Tibial nerve (tissue), 4 donors: ENCODE data around the gene CA5A.

Source experiments
- CTCF ChIP-seq, 5 experiments: fragments of 200-600 bp in 3 of 5; fragments of 450-650 bp in 2 of 5; sonication (generic) in 3 of 5; IDR thresholded peaks; one replicate each; pipeline ENCODE4 v1.5.1; 2016 to 2019; ENCODE audit warnings: antibody characterized with exemption in 5 of 5, mild to moderate bottlenecking in 3 of 5, moderate library complexity in 2 of 5
- EP300 ChIP-seq, 2 donors: sonication (generic); formaldehyde crosslinking; IDR thresholded peaks; one replicate each; pipeline ENCODE4 v1.6.1; 2017; ENCODE audit warnings: antibody characterized with exemption in 2 of 2, mild to moderate bottlenecking in 1 of 2
- POLR2A ChIP-seq, 2 donors: fragments of 450-650 bp; IDR thresholded peaks; one replicate each; pipeline ENCODE4 v1.6.1; 2017; ENCODE audit warnings: antibody characterized with exemption in 2 of 2, mild to moderate bottlenecking in 2 of 2, moderate library complexity in 2 of 2

GRCh38 chr16:87855852-87856715, 80.2 kb downstream of the CA5A start:
- no peak for TF ChIP-seq CTCF (IDR thresholded peaks at IDR 0.05)
- TF ChIP-seq POLR2A (IDR thresholded peaks at IDR 0.05): no peak
- peak in 1 of 2 donors; percentile 10 for TF ChIP-seq EP300 (IDR thresholded peaks at IDR 0.05)
